Upper lobe of left lung (tissue), 4 donors: ENCODE measurements around the gene NHLRC4.

Experiments used
- CTCF ChIP-seq, 6 experiments: fragments of 450-650 bp in 4 of 6; fragments of 200-600 bp in 2 of 6; sonication (generic) in 2 of 6; IDR thresholded peaks; one replicate each; pipeline ENCODE4 v1.5.1; 2016 to 2019; ENCODE audit warnings: antibody characterized with exemption in 6 of 6
- EP300 ChIP-seq, 4 donors: sonication (generic); formaldehyde crosslinking; IDR thresholded peaks; one replicate each; pipeline ENCODE4 v1.5.1; 2017; ENCODE audit warnings: antibody characterized with exemption in 4 of 4, control low read depth in 2 of 4
- POLR2A ChIP-seq, 4 donors: fragments of 450-650 bp; IDR thresholded peaks; one replicate each; pipeline ENCODE4 v1.5.1; 2016 to 2017; ENCODE audit warnings: antibody characterized with exemption in 4 of 4, mild to moderate bottlenecking in 2 of 4

- TF ChIP-seq POLR2A (IDR thresholded peaks at IDR 0.05): peak in 1 of 4 donors; percentile 10
- TF ChIP-seq CTCF (IDR thresholded peaks at IDR 0.05): no peak
- no peak for TF ChIP-seq EP300 (IDR thresholded peaks at IDR 0.05)
Observed at GRCh38 chr16:586645-587590, 20.1 kb downstream of the NHLRC4 start.
